Fibroblast of lung (primary cell): Measurements from ENCODE around the gene EFNA2. TPM values are rescaled to one million over a fixed set of nuclear protein-coding genes. Genes with fewer than 3 reads are reported as not detected.

Experiments used
- DNase-seq, 2 donors: peaks; one replicate each; pipeline versions ENCODE4 v3.0.0 to v3.0.0-alpha.2; 2010; ENCODE audit warnings: low read depth in 2 of 2
- H2AFZ ChIP-seq: 2 replicates; pipeline ENCODE4 v1.5.1; 2012; ENCODE audit warnings: low read length, control low read depth, inconsistent platforms
- H3K27ac ChIP-seq: 2 replicates; pipeline ENCODE4 v1.5.1; 2011; ENCODE audit warnings: low read length, control low read depth; ENCODE audit not compliant: insufficient read depth
- H3K27me3 ChIP-seq: 2 replicates; pipeline ENCODE4 v1.5.1; 2011; ENCODE audit warnings: mild to moderate bottlenecking, low read length; ENCODE audit not compliant: control insufficient read depth, insufficient read depth
- H3K36me3 ChIP-seq: 2 replicates; pipeline ENCODE4 v1.5.1; 2011; ENCODE audit warnings: low read length; ENCODE audit not compliant: control insufficient read depth, insufficient read depth
- H3K4me1 ChIP-seq: 2 replicates; pipeline ENCODE4 v1.5.1; 2011; ENCODE audit warnings: low read length; ENCODE audit not compliant: control insufficient read depth, insufficient read depth; ENCODE audit errors: extremely low read depth
- H3K4me2 ChIP-seq: 2 replicates; pipeline ENCODE4 v1.5.1; 2011; ENCODE audit warnings: low read length, control low read depth; ENCODE audit not compliant: insufficient read depth; ENCODE audit errors: extremely low read depth
- H3K4me3 ChIP-seq, 4 experiments: fragments of 200-600 bp in 1 of 4; sonication (generic) in 1 of 4; replicated peaks in 1 of 4; 2 replicates each; pipeline ENCODE4 v1.5.1; 2011 to 2016; ENCODE audit warnings: low read length in 4 of 4, low read depth in 3 of 4, mild to moderate bottlenecking in 3 of 4, control low read depth in 2 of 4, inconsistent platforms in 1 of 4, mixed read lengths in 1 of 4; ENCODE audit not compliant: insufficient read depth in 1 of 4; ENCODE audit errors: control extremely low read depth in 1 of 4
- H3K79me2 ChIP-seq: 2 replicates; pipeline ENCODE4 v1.5.1; 2012; ENCODE audit warnings: mild to moderate bottlenecking, low read length, inconsistent platforms; ENCODE audit not compliant: control insufficient read depth, insufficient read depth
- H3K9ac ChIP-seq: 2 replicates; pipeline ENCODE4 v1.5.1; 2011; ENCODE audit warnings: mild to moderate bottlenecking, low read length, control low read depth; ENCODE audit not compliant: insufficient read depth
- H3K9me3 ChIP-seq: 2 replicates; pipeline ENCODE4 v1.5.1; 2012; ENCODE audit warnings: low read depth, low read length; ENCODE audit not compliant: control insufficient read depth, insufficient read depth
- H4K20me1 ChIP-seq: 2 replicates; pipeline ENCODE4 v1.5.1; 2011; ENCODE audit warnings: low read length; ENCODE audit not compliant: control insufficient read depth, insufficient read depth; ENCODE audit errors: extremely low read depth
- EZH2 ChIP-seq: IDR thresholded peaks from 2 replicates; pipeline ENCODE4 v1.5.1; 2012; ENCODE audit warnings: low read length, control low read depth, mild to moderate bottlenecking; ENCODE audit errors: missing control alignments
- polyA plus RNA-seq, 2 donors: library from polyadenylated mRNA; depleted of rRNA in 1 of 2; stranded (reverse) in 1 of 2; unstranded in 1 of 2; fragments of >200 nt; gene quantifications; 2 replicates each; pipeline ENCODE4 v1.2.1, GENCODE V29; 2011 to 2012; ENCODE audit warnings: missing spikeins in 1 of 2
- total RNA-seq: library from RNA; depleted of rRNA; stranded (reverse); fragments of >200 nt; gene quantifications from 2 replicates; pipeline ENCODE4 v1.2.1, GENCODE V29; 2014
- TF ChIP-seq, protein P1 (sequence below), 2 donors: IDR thresholded peaks in 1 of 2; conservative IDR thresholded peaks in 1 of 2; 1 replicate in 1 of 2; 2 replicates in 1 of 2; pipeline ENCODE4 v1.5.1; 2011 to 2012; ENCODE audit warnings: low read length in 2 of 2, control low read depth in 1 of 2, inconsistent platforms in 1 of 2, low read depth in 1 of 2, mild to moderate bottlenecking in 1 of 2

Gene EFNA2
- total and polyA plus RNA-seq, 2 donors (not counting 1 experiment from before 2014, with no cell fraction given) = 0.17 TPM; not detected in 1

DNA sequence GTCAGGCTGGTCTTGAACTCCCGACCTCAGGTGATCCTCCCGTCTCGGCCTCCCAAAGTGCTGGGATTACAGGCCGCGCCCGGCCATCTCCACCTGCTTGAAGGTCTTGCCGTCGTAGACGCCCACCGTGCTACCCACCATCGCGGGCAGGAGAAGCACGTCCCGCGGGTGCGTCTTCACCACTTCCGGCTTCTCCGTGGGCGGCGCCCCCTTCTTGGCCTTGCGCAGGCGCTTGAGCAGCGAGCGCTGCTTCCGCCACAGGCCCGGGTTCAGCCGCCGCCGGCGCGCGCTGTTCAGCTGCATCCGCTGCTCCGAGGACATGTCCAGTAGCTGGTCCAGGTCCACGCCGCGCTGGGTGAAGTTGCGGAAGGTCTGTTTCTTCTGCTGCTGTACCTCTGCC is 21.6 kb downstream of the EFNA2 start:
- Histone ChIP-seq H3K9me3 (no peaks in the 10 kb centered on the region), H3K4me2 (no peak overlapping the region), H3K36me3 (no peaks in the 10 kb centered on the region), H3K4me1 (no peaks in the 10 kb centered on the region), H3K9ac (no peak overlapping the region), H4K20me1 (no peaks in the 10 kb centered on the region), H2AFZ (no peak overlapping the region), H3K27me3 (no peaks in the 10 kb centered on the region), H3K4me3 (no peak overlapping the region), H3K27ac (no peak overlapping the region), H3K79me2 (no peaks in the 10 kb centered on the region)
- TF ChIP-seq, protein P1, sequence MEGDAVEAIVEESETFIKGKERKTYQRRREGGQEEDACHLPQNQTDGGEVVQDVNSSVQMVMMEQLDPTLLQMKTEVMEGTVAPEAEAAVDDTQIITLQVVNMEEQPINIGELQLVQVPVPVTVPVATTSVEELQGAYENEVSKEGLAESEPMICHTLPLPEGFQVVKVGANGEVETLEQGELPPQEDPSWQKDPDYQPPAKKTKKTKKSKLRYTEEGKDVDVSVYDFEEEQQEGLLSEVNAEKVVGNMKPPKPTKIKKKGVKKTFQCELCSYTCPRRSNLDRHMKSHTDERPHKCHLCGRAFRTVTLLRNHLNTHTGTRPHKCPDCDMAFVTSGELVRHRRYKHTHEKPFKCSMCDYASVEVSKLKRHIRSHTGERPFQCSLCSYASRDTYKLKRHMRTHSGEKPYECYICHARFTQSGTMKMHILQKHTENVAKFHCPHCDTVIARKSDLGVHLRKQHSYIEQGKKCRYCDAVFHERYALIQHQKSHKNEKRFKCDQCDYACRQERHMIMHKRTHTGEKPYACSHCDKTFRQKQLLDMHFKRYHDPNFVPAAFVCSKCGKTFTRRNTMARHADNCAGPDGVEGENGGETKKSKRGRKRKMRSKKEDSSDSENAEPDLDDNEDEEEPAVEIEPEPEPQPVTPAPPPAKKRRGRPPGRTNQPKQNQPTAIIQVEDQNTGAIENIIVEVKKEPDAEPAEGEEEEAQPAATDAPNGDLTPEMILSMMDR (conservative IDR thresholded peaks at IDR 0.05 in 1 of 2, IDR thresholded peaks at IDR 0.05 in 1 of 2; ENCODE audit: low read depth in 1 of 2, low read length in 2 of 2) = no peak
- no peak for TF ChIP-seq EZH2
- DNase-seq = no peak

- H4K20me1 ChIP-seq = no peaks in the 10 kb centered on the region
- H3K36me3 ChIP-seq = no peaks in the 10 kb centered on the region
- TF ChIP-seq EZH2 = no peak
- TF ChIP-seq, protein P1 (conservative IDR thresholded peaks at IDR 0.05 in 1 of 2, IDR thresholded peaks at IDR 0.05 in 1 of 2; ENCODE audit: low read depth in 1 of 2, low read length in 2 of 2) = no peak
- H3K4me1 ChIP-seq = no peaks in the 10 kb centered on the region
- no peak overlapping the region for H2AFZ ChIP-seq
- H3K79me2 ChIP-seq = no peaks in the 10 kb centered on the region
- H3K4me2 ChIP-seq = no peak overlapping the region
- DNase-seq = no peak
- no peak overlapping the region for H3K27ac ChIP-seq
- no peaks in the 10 kb centered on the region for H3K27me3 ChIP-seq
- no peak overlapping the region for H3K9ac ChIP-seq
- no peaks in the 10 kb centered on the region for H3K9me3 ChIP-seq
- H3K4me3 ChIP-seq = no peak overlapping the region
Observed at GRCh38 chr19:1307755-1308303, 22.2 kb downstream of the EFNA2 start.

DNA sequence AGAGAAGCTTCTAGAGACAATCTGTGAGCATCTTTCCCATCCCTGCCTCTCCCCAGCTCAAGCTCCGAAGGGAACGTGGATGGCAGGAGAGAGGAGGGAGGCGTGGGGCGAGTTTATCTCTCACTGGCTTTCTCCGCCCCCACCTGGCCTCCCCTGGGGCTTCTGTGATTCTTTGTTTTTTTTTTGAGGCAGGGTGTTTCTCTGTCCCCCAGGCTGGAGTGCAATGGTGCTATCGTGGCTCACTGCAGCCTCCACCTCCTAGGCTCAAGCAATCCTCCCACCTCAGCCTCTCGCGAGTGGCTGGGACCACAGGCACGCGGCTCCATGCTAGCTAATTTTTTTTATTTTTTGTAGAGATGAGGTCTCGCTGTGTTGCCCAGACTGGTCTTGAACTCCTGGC is 23.0 kb downstream of the EFNA2 start:
- H3K36me3 ChIP-seq = no peaks in the 10 kb centered on the region
- H3K4me3 ChIP-seq = no peak overlapping the region
- H3K4me2 ChIP-seq = no peak overlapping the region
- no peak for TF ChIP-seq EZH2
- TF ChIP-seq, protein P1 (conservative IDR thresholded peaks at IDR 0.05 in 1 of 2, IDR thresholded peaks at IDR 0.05 in 1 of 2; ENCODE audit: low read depth in 1 of 2, low read length in 2 of 2) = no peak
- H3K9ac ChIP-seq = no peak overlapping the region
- H3K9me3 ChIP-seq = no peaks in the 10 kb centered on the region
- H3K4me1 ChIP-seq = no peaks in the 10 kb centered on the region
- no peak for DNase-seq
- H3K27ac ChIP-seq = no peak overlapping the region
- H4K20me1 ChIP-seq = no peaks in the 10 kb centered on the region
- no peaks in the 10 kb centered on the region for H3K79me2 ChIP-seq
- no peak overlapping the region for H2AFZ ChIP-seq
- no peaks in the 10 kb centered on the region for H3K27me3 ChIP-seq
